Gastrocnemius medialis (tissue), 4 donors: ENCODE results near the gene GRIK1. TPM values are rescaled to one million over a fixed set of nuclear protein-coding genes. Genes with fewer than 3 reads are reported as not detected.

Experiments
- ATAC-seq, 2 donors: fragments of 150-250 bp; one replicate each; pipeline ENCODE4 v1.9.1; 2016
- DNase-seq, 2 donors: peaks; one replicate each; pipeline ENCODE4 v3.0.0-alpha.2; 2019
- H3K27ac ChIP-seq, 4 donors: fragments of 200-600 bp; sonication (generic); 1 replicate in 1 of 4; 2 replicates in 3 of 4; pipeline ENCODE4 v1.5.1; 2016 to 2018; ENCODE audit warnings: mild to moderate bottlenecking in 2 of 4, moderate library complexity in 1 of 4
- H3K27me3 ChIP-seq, 3 donors: fragments of 200-600 bp; sonication (generic) in 2 of 3; 1 replicate in 1 of 3; 2 replicates in 2 of 3; pipeline versions ENCODE4 v1.5.1 to v1.6.0; 2016 to 2019; ENCODE audit warnings: mild to moderate bottlenecking in 1 of 3, moderate library complexity in 1 of 3
- H3K36me3 ChIP-seq, 2 donors: fragments of 200-600 bp; sonication (generic) in 1 of 2; one replicate each; pipeline ENCODE4 v1.5.1; 2017 to 2018
- H3K4me1 ChIP-seq, 2 donors: fragments of 200-600 bp; sonication (generic) in 1 of 2; one replicate each; pipeline ENCODE4 v1.5.1; 2016 to 2017; ENCODE audit warnings: mild to moderate bottlenecking in 2 of 2
- H3K4me3 ChIP-seq, 4 donors: fragments of 200-600 bp; sonication (generic) in 3 of 4; 1 replicate in 1 of 4; 2 replicates in 3 of 4; pipeline ENCODE4 v1.5.1; 2016 to 2019; ENCODE audit warnings: mild to moderate bottlenecking in 2 of 4
- H3K9me3 ChIP-seq, 3 donors: fragments of 200-600 bp; sonication (generic) in 2 of 3; 1 replicate in 1 of 3; 2 replicates in 2 of 3; pipeline ENCODE4 v1.5.1; 2016 to 2019
- POLR2A ChIP-seq, 2 donors: fragments of 450-650 bp; IDR thresholded peaks; one replicate each; pipeline ENCODE4 v1.6.1; 2017; ENCODE audit warnings: antibody characterized with exemption in 2 of 2, mild to moderate bottlenecking in 2 of 2, moderate library complexity in 2 of 2
- in situ Hi-C, 4 donors: fragments of 200-750 bp; cut with MboI; loops; one replicate each; pipeline versions ENCODE4 v1.15.0 to v1.8.0; 2017; ENCODE audit warnings: low sequenced_read_pairs in 4 of 4
- intact Hi-C: fragments of 100-400 bp; cut with DNase I; formaldehyde crosslinking; loops from one replicate; pipeline ENCODE4 v1.15.1; 2023; ENCODE audit warnings: low total_unique reads
- total RNA-seq, 4 donors: library from RNA; depleted of rRNA; stranded (reverse); fragments of >200 nt; gene quantifications; one replicate each; pipeline versions ENCODE4 v1.1.0 to v1.2.3, GENCODE V29; 2016
- TF ChIP-seq, protein P1 (sequence below), 5 experiments: fragments of 450-650 bp in 3 of 5; fragments of 200-600 bp in 2 of 5; sonication (generic) in 2 of 5; IDR thresholded peaks in 4 of 5; conservative IDR thresholded peaks in 1 of 5; 1 replicate in 4 of 5; 2 replicates in 1 of 5; pipeline ENCODE4 v1.5.1; 2016 to 2019; ENCODE audit warnings: antibody characterized with exemption in 5 of 5, mild to moderate bottlenecking in 3 of 5, moderate library complexity in 3 of 5

The GRIK1 gene
- total RNA-seq, 4 donors from 2014 or later: 0.13 TPM; not detected in 3

DNA sequence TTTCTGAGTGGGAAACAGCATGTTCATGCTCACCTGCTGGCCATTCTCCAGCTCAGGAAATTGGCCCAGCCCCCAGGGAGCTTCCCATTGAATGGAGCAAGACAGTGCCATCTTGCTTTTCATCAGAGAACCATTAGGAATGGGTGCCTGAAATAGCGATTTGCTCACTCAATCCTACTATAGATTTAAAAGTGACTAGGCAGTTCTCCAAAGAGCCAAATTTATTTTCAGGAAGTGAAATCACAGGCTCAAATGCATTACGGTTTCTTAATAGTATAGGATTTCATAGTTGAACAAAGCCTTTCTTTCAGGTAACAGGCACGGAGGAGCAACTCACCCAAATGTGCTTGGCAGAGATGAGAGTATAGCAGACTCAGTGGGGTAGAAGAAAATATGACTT, 272.1 kb downstream of the GRIK1 start:
- H3K36me3 ChIP-seq: no peaks in the 10 kb centered on the region
- DNase-seq: no peak
- no peak for ATAC-seq
- H3K27ac ChIP-seq: no peak overlapping the region
- no peak overlapping the region for H3K4me3 ChIP-seq
- intact Hi-C loops: no loop called here
- no peaks in the 10 kb centered on the region for H3K27me3 ChIP-seq
- H3K9me3 ChIP-seq: no peaks in the 10 kb centered on the region
- in situ Hi-C loops: no loop called here
- TF ChIP-seq POLR2A (IDR thresholded peaks at IDR 0.05): no peak
- TF ChIP-seq, protein P1, sequence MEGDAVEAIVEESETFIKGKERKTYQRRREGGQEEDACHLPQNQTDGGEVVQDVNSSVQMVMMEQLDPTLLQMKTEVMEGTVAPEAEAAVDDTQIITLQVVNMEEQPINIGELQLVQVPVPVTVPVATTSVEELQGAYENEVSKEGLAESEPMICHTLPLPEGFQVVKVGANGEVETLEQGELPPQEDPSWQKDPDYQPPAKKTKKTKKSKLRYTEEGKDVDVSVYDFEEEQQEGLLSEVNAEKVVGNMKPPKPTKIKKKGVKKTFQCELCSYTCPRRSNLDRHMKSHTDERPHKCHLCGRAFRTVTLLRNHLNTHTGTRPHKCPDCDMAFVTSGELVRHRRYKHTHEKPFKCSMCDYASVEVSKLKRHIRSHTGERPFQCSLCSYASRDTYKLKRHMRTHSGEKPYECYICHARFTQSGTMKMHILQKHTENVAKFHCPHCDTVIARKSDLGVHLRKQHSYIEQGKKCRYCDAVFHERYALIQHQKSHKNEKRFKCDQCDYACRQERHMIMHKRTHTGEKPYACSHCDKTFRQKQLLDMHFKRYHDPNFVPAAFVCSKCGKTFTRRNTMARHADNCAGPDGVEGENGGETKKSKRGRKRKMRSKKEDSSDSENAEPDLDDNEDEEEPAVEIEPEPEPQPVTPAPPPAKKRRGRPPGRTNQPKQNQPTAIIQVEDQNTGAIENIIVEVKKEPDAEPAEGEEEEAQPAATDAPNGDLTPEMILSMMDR (IDR thresholded peaks at IDR 0.05 in 4 of 5, conservative IDR thresholded peaks at IDR 0.05 in 1 of 5): no peak
- no peaks in the 10 kb centered on the region for H3K4me1 ChIP-seq

DNA sequence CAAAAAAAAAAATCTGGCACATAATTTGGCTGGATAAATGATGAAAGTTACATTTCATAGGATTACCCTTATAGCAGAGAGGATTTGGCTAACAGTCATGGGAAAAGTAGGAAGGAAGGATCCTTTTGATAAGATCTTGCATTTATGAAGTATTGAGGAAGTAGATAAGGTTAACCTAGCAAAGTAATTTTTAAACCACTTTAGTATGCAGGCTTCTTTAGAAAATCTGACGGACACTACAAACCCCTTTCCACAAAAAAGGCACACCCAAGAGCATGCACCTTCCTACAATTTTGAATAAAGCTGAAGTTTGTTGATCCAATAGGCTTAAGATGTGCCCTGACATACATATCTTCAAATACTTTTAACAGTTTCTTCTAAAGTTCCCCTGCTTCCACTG, 275.2 kb downstream of the GRIK1 start:
- H3K4me1 ChIP-seq: no peaks in the 10 kb centered on the region

DNA sequence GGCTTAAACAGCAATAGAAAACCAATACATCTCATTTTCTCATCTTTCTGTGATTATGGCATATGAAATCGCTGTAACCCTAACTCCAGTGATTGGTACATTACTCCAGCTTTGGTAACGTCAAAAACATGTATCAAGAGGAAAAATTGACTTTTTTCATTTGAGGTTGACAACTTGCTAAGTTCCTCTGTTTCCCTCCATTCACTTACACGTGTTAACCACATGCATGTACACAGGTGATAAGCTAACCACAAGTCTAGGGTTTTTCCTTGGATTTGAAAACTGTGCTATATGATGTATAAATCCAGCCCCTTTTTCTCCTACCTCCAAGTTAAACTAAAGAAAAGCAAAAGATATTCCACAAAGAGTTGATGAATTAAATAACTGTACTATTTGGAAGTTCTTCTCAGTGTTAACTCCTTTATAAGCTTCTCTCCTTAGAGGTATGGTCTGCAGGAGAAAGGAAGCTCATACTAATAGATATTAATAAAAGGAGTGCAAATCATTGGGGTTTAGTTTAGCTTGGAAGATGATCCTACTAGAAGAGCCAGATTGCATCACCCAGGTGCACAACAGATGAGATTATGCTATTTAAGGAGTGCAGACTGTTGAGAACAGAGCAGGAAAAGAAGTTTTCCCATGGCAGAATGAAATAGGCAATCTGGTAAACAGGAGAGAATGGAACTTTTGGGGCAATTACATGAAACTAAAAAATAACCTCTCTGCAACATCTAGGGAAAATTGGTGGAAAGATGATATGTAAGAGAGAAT, 277.9 kb downstream of the GRIK1 start:
- no peak overlapping the region for H3K27ac ChIP-seq
- DNase-seq (no peak), ATAC-seq (no peak)
- no peaks in the 10 kb centered on the region for H3K36me3 ChIP-seq
- H3K9me3 ChIP-seq: no peaks in the 10 kb centered on the region
- H3K4me3 ChIP-seq: no peak overlapping the region
- TF ChIP-seq, protein P1 (IDR thresholded peaks at IDR 0.05 in 4 of 5, conservative IDR thresholded peaks at IDR 0.05 in 1 of 5): no peak
- TF ChIP-seq POLR2A (IDR thresholded peaks at IDR 0.05): no peak
- H3K27me3 ChIP-seq: no peaks in the 10 kb centered on the region
- H3K4me1 ChIP-seq: no peaks in the 10 kb centered on the region
- intact Hi-C loops (no loop called here), in situ Hi-C loops (no loop called here)

More for the DNA sequence above, 275.2 kb downstream of the GRIK1 start:
- H3K9me3 ChIP-seq: no peaks in the 10 kb centered on the region
- no peaks in the 10 kb centered on the region for H3K36me3 ChIP-seq
- intact Hi-C loops: no loop called here
- in situ Hi-C loops: no loop called here
- DNase-seq: no peak
- H3K27me3 ChIP-seq: no peaks in the 10 kb centered on the region
- ATAC-seq: no peak
- H3K27ac ChIP-seq: no peak overlapping the region
- H3K4me3 ChIP-seq: no peak overlapping the region
- no peak for TF ChIP-seq POLR2A (IDR thresholded peaks at IDR 0.05)
- TF ChIP-seq, protein P1 (IDR thresholded peaks at IDR 0.05 in 4 of 5, conservative IDR thresholded peaks at IDR 0.05 in 1 of 5): no peak

DNA sequence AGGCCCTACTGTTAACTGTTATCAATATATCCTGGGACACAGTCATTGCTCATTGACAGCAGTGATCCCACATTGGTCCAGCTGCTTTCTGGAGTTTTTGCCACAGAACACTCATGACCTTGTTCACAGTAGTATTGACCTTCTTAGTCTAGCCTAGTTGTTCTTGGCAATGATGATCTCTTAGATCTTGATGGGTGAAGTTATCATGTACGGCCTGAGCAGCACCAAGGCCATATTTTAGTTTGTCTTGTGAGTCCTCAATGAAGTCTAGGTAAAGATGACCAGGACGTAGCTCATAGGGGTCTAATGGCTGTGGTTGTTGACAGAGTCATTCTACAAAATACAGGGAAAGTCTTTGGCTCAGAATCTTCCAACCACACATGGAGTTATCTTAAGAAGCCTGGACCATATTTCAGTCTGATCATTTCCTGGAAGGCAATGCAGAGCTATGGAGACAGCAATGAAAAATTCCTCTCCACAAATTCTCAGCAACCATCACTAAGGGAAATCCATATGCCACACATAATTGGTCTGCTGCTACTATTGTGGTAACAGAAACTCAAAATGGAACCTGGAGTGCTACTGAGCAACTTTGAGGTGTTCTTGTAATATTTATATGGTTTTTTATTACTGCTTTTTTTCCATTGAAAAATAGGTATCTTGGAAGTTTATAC, 279.6 kb downstream of the GRIK1 start:
- no peak overlapping the region for H3K27ac ChIP-seq
- DNase-seq: no peak
- intact Hi-C loops: no loop called here
- H3K4me1 ChIP-seq: no peaks in the 10 kb centered on the region
- H3K27me3 ChIP-seq: no peaks in the 10 kb centered on the region
- no peaks in the 10 kb centered on the region for H3K9me3 ChIP-seq
- TF ChIP-seq POLR2A (IDR thresholded peaks at IDR 0.05): no peak
- TF ChIP-seq, protein P1 (IDR thresholded peaks at IDR 0.05 in 4 of 5, conservative IDR thresholded peaks at IDR 0.05 in 1 of 5): no peak
- no peak overlapping the region for H3K4me3 ChIP-seq
- in situ Hi-C loops: no loop called here
- ATAC-seq: no peak
- H3K36me3 ChIP-seq: no peaks in the 10 kb centered on the region
